ENCODE results near the gene ATP1A3.

- no peak for TF ChIP-seq POLR2A (IDR thresholded peaks at IDR 0.05)
- TF ChIP-seq CTCF (IDR thresholded peaks at IDR 0.05), result no peak
These were observed 57.6 kb downstream of the ATP1A3 start for GRCh38 chr19:41936416-41936850.

Measured in adrenal gland (tissue), 5 donors.